GM12872 (cell line): ENCODE measurements around the gene PRLHR.

Source experiments
- TF ChIP-seq, protein P1 (sequence below): IDR thresholded peaks from 3 replicates; pipeline ENCODE4 v1.5.1; 2011; ENCODE audit warnings: low read depth, mild to moderate bottlenecking, low read length, moderate library complexity; ENCODE audit not compliant: insufficient read depth

Gene PRLHR

GRCh38 chr10:118595598-118596425 lies at the start of gene PRLHR:
Gene PRLHR (minus strand): TSS chr10:118595648. CDS start chr10:118595244, 404 bp downstream.
- TF ChIP-seq, protein P1, sequence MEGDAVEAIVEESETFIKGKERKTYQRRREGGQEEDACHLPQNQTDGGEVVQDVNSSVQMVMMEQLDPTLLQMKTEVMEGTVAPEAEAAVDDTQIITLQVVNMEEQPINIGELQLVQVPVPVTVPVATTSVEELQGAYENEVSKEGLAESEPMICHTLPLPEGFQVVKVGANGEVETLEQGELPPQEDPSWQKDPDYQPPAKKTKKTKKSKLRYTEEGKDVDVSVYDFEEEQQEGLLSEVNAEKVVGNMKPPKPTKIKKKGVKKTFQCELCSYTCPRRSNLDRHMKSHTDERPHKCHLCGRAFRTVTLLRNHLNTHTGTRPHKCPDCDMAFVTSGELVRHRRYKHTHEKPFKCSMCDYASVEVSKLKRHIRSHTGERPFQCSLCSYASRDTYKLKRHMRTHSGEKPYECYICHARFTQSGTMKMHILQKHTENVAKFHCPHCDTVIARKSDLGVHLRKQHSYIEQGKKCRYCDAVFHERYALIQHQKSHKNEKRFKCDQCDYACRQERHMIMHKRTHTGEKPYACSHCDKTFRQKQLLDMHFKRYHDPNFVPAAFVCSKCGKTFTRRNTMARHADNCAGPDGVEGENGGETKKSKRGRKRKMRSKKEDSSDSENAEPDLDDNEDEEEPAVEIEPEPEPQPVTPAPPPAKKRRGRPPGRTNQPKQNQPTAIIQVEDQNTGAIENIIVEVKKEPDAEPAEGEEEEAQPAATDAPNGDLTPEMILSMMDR = no peak

GRCh38 chr10:118642228-118642627 lies 46.8 kb upstream of the PRLHR start:
- TF ChIP-seq, protein P1 = no peak

DNA sequence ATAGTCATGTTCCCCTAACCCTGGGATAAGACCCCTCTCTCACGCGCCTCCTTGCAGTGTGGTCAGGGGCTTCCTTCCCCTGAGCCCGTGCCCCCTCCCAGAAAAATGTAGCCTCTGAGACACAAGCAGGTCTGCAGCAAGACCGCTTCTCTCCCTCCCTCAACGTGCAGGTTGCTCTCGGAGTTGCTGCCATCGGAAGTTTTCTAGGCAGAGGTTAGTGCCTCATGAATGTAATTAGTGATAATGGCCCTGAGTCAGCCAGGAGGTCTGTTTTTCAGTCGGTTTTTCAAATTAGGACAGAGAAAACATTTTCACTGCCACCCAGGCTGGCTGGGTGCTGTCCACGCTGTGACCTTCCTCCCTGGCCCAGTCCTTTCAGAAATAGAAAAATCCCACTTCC lies 43.2 kb upstream of the PRLHR start:
- TF ChIP-seq, protein P1 = no peak

GRCh38 chr10:118635674-118636402 lies 40.4 kb upstream of the PRLHR start:
- TF ChIP-seq, protein P1 = no peak

- TF ChIP-seq, protein P1 = no peak
Observed at GRCh38 chr10:118633786-118634185, 38.3 kb upstream of the PRLHR start.

DNA sequence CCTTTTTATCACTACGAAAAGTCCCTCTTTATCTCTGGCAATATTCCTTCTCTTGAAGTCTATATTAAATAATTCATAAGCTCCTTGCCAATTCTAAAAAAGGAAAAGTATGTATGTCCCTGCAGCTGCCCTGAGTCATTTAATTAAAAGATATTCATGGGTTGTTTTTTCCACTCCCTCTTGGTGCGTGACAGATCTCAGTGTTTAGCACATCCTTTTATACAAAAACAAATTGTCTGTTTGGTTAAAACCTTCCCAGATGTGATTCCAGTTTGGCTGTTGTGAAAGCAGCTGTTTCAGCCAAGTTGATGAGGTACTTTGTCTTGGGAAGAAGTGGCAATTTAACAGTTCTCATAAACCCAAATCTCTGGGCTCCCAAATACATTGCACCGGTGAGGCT lies 33.8 kb upstream of the PRLHR start:
- TF ChIP-seq, protein P1 = no peak

- TF ChIP-seq, protein P1 = no peak
Observed at GRCh38 chr10:118628397-118628796, 32.9 kb upstream of the PRLHR start.
